ENCODE data around the gene AEBP1.

Gene AEBP1

DNA sequence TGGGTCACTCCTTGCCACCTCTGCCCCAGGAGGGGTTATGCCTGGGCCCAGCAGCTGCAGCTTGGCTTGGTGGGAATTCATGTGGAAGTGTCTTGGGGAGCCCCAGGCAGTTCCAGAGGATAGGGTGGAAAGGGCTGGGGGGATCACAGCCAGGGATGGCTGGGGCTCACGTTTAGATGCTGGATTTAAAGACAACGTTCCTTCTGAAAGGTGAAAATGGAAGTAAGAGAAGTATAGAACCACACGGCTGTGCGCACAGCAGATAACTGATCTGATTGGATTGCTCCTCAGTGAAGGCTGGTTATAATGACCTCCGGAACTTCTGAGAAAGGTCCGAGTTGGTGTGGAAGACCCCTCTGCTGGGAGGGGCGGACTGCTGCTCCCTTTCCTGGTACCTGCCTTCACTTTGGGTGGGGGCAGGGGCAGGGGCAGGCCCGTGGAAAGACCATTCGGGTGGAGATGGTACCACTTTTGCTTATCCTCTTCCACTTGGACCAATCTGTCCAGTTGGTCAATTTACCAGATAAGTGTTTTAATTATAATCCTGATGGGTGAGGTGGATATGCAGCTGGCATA, 44.9 kb downstream of the AEBP1 start:
- in situ Hi-C loops (cut with MboI; ENCODE audit: low sequenced_read_pairs): no loop called here
- Histone ChIP-seq H3K36me3 (replicated peaks) (no peaks in the 10 kb centered on the region), H3K4me1 (no peaks in the 10 kb centered on the region), H3K9me3 (no peaks in the 10 kb centered on the region), H3K27me3 (ENCODE audit: low read depth) (no peaks in the 10 kb centered on the region), H3K4me3 (no peak overlapping the region)
- no peak for DNase-seq (ENCODE audit: low spot score in 2 of 2)

DNA sequence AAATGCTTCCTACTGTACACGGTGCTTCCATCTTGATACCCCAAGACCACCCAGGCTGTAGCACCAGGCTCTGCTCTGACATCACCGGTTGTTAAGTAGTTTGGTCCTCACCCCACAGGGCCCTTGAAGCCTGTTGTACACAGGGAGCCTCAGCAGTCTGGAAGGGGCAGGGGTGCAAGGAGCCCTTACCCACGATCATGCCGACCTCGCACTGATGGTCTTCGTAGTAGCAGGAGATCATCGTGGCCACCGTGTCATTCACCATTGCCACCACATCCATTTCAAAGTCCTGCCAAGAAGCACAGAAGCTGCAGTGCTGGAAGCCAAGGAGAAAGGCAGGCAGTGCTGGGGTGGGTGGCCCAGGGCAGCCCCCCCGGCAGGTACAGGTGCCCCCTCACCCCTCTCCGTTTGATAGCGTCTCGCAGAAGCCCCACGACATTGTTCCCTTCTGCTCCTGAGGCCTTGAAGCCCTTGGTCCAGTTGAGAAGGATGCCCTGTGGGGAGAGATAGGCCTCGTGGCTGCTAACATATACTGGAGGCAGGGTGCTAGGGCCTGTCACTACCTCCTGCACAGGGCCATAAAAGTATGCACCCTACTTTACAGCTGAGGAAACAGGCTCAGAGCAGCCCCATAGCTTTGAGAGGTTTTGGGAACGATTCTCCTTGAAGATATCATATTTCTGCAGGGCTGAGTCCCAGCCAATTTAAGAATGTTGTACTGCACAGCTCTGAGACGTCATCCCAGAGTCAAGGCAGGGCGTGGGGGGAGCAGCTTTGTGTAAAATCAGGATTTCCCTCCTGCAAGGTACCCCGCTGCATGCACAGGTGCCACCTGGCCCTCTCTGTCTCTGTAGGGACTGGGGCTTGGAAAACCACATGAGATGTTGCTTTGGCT, 45.7 kb downstream of the AEBP1 start:
- Histone ChIP-seq H3K4me1 (no peaks in the 10 kb centered on the region), H3K9me3 (no peaks in the 10 kb centered on the region), H3K4me3 (no peak overlapping the region), H3K36me3 (replicated peaks) (no peaks in the 10 kb centered on the region), H3K27me3 (ENCODE audit: low read depth) (no peaks in the 10 kb centered on the region)
- in situ Hi-C loops (cut with MboI; ENCODE audit: low sequenced_read_pairs): no loop called here
- no peak for DNase-seq (ENCODE audit: low spot score in 2 of 2)

DNA sequence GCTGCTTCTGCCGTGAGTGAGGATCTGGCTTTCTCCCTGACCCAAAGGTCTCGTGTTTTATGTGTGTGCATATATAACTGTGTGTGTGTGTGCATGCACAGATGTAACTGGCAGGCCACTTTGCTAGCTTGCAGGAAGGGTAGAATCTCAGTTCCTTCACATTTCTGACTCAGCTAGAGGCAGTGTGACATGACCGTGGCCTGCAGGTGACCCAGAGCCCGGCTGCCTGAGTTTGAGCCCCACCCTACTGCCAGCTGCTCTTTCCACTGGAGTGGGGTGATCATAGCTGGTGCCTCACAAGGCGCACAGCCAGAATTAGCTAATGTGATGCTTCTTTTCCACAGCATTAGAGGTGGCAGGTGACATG, 46.3 kb downstream of the AEBP1 start:
- no peaks in the 10 kb centered on the region for H3K27me3 ChIP-seq (ENCODE audit: low read depth)
- no peaks in the 10 kb centered on the region for H3K36me3 ChIP-seq (replicated peaks)
- in situ Hi-C loops (cut with MboI; ENCODE audit: low sequenced_read_pairs): no loop called here
- no peaks in the 10 kb centered on the region for H3K9me3 ChIP-seq
- DNase-seq (ENCODE audit: low spot score in 2 of 2): no peak
- H3K4me3 ChIP-seq: no peak overlapping the region
- H3K4me1 ChIP-seq: no peaks in the 10 kb centered on the region

DNA sequence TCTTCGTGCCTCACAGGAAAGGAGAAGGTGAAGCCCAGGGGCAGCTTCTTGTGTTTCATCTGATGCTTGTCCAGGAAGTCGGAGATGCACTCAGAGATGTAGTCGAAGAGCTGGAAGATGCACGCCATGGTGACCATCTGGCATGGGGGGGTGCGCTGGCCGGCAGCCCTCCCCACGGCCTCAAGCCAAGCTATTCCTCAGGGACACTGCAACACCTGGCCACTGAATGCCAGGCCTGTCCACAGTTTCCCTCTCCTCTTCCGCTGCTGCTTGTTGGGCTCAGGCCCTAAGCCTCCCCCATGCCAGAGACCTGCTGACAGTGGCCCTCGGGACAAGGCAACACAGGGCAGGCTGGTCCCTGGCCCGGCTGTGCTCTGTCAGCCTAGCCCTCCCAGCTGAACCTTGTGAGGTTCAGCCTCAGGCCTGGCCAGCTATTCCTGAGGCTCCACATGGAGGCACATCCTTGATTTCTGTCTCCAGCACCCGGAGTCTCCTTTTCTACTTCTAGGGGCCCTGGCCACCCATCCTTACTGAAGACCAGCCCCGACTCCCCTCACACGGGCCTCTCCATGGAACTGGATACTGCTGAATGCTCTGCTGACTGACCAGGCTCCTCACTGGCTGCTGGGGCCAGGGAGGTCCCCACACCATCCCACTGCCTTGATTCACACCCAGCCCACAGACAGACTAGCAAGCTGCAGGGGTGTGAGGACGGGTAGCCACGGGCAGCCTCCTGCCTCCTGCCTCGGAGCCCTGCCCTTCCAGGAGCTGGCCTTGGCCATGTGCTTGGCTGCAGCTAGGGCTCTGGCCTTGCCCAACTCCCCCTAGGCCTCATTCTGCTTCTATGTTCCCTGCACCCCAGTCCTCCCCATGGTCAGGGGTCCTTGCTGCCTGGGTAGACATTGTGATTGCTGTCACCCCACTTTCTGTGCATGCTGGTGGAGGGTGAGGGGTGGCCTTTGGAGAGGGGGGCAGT, 47.1 kb downstream of the AEBP1 start:
- no peak for DNase-seq (ENCODE audit: low spot score in 2 of 2)
- no peaks in the 10 kb centered on the region for H3K36me3 ChIP-seq (replicated peaks)
- H3K4me3 ChIP-seq: no peak overlapping the region
- H3K9me3 ChIP-seq: no peaks in the 10 kb centered on the region
- no peaks in the 10 kb centered on the region for H3K4me1 ChIP-seq
- H3K27me3 ChIP-seq (ENCODE audit: low read depth): no peaks in the 10 kb centered on the region
- in situ Hi-C loops (cut with MboI; ENCODE audit: low sequenced_read_pairs): no loop called here

DNA sequence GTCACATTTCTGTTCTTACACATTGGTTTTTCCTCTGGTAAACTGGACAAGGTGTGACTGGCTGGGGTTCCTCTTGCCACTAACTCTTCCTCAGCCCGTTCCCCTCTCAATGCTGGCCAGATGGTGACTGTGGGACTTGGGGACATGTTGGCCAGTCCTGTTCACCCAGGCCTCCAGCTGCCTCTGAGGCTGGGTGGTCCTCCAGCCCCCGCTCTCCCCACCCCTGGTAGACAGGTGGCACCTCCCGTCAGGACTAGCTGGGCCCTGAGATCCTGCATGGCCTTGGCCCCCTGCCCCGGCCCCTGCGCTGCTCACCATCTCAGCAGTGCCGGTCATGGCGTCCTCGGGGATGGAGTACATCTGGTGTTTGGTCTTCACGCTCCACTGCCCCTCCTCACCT, 47.8 kb downstream of the AEBP1 start:
- in situ Hi-C loops (cut with MboI; ENCODE audit: low sequenced_read_pairs): no loop called here
- no peaks in the 10 kb centered on the region for H3K4me1 ChIP-seq
- H3K9me3 ChIP-seq: no peaks in the 10 kb centered on the region
- H3K27me3 ChIP-seq (ENCODE audit: low read depth): no peaks in the 10 kb centered on the region
- no peak for DNase-seq (ENCODE audit: low spot score in 2 of 2)
- no peaks in the 10 kb centered on the region for H3K36me3 ChIP-seq (replicated peaks)
- H3K4me3 ChIP-seq: no peak overlapping the region

DNA sequence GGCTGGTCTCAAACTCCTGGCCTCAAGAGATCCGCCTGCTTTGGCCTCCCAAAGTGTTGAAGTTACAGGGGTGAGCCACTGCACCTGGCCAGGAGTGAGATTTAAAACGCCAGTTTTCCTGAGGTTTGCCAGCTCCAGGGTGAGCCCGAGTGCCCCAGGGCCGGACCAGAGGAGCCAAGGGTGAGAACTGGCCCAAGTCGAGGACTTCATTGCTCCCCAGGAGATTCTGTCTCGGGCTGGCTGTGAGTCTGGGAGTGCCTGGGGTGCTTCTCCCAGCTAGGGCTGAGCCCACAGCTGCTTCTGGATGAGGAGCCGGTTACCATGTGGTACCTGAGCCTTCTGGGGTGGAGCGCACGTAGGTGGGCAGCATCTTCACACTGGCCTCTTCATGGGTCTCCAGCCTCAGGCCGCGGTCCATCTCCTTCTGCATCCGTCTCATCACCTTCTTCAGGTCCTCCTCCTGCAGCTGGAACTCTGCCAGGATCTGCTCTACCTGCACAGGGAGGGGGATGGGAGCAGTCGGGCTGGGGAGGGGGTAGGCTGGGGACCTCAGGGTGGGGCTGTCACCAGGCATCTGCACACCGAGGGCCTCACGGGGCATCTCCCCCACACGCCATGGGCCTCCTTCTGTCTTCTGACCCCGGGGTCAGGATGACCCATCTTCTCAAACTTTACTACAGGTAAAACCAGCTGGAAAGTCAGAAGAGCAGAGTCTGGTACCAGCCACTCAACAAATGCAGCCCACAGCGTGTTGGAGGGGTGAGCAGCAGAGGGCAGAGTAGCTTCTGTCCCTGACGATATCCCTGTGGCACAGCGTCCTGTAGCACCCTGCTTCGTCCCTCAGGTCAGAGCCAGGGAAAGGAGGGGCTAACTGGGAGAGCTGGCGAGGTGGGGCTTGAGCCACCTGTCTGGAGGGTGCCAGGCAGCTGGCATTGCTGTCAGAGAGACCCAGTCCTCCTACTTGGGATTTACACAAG, 49.1 kb downstream of the AEBP1 start:
- Histone ChIP-seq H3K4me3 (no peak overlapping the region), H3K27me3 (ENCODE audit: low read depth) (no peaks in the 10 kb centered on the region), H3K4me1 (no peaks in the 10 kb centered on the region), H3K36me3 (replicated peaks) (no peaks in the 10 kb centered on the region), H3K9me3 (no peaks in the 10 kb centered on the region)
- no peak for DNase-seq (ENCODE audit: low spot score in 2 of 2)
- in situ Hi-C loops (cut with MboI; ENCODE audit: low sequenced_read_pairs): no loop called here

DNA sequence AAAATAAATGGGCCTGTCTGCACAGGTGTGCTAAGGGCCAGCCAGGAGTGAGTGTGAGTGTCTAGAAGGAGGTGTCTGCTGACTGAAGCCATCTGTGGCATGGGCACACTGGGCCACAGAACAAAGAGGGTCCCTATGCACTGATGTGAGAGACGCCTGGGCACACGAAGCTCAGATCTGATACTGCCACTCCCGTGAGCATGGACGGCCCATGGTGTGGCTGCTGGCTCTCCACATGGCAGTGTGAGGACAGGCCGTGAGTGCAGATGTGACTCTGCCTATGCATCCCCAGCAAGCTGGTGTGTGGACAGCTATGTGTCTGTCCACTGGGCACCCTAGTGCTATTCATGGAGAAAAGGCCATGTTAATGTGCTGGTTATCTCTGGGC, 49.8 kb downstream of the AEBP1 start:
- no peak for DNase-seq (ENCODE audit: low spot score in 2 of 2)
- in situ Hi-C loops (cut with MboI; ENCODE audit: low sequenced_read_pairs): no loop called here
- no peaks in the 10 kb centered on the region for H3K9me3 ChIP-seq
- H3K4me1 ChIP-seq: no peaks in the 10 kb centered on the region
- H3K4me3 ChIP-seq: no peak overlapping the region
- no peaks in the 10 kb centered on the region for H3K27me3 ChIP-seq (ENCODE audit: low read depth)
- H3K36me3 ChIP-seq (replicated peaks): no peaks in the 10 kb centered on the region

DNA sequence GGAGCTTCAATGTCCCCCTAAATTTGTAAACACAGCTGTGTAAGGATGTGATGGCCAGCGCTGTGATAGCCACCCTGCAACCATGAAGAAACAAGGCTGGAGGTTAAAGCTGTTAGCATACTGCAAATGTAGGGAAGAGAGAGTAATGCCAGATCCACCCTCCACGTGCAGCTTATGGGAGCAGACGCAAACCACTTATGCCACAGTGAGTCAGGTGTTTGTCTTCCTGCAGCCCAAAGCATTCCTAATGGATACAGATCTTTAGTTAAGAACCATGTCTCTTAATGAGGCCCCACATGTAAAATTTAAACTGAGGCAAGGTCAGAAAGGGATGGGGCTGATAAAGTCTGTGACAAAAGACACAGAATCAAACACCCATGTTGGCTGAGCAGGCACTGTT, 50.6 kb downstream of the AEBP1 start:
- no peaks in the 10 kb centered on the region for H3K4me1 ChIP-seq
- in situ Hi-C loops (cut with MboI; ENCODE audit: low sequenced_read_pairs): no loop called here
- DNase-seq (ENCODE audit: low spot score in 2 of 2): no peak

DNA sequence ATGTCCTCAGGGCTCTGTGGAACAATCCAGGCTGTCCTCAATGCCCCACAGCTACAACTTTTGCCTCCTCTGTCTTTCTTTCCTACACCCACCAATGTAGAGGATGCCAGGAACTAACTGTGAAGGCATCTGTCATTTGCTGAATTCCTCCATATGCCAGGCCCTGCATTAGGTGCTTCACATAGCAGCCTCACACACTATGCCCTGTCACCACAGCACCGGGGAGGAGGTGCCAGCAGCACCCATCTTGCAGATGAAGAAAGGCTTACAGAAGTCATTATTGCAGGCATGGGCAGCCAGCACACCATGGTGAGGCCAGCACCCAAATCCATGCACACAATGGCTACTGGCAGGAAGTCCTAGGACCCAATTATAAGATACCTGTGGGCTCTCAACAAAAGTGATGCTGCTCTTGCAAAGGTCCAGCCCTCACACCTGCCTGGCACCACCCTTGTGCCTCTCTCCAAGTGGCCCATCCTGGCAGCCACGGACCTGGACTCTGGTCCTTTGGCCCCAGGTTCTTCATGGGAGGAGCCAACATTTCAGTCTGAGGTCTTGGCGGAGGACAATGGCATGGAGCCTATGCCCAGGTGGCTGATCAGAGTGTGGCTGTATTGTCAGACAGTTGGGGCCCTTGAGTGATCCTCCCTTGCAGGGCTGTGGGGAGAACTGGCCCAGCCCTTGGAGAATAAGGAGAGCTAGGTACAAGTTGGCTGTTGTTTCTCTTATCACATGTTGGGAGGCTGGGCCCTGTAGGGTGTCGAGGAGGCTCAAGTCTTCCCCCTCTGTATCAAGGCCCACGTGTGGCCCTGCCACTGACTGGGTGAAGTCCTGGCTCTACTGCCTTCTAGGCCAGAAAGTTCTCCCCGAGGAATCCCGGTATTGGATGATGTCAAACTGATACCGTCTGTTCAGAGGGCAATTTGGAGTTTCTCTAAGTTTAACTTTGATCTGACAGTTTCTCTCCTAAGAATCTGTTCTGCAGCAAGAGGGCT, 51.3 kb downstream of the AEBP1 start:
- Histone ChIP-seq H3K9me3 (no peaks in the 10 kb centered on the region), H3K4me1 (no peaks in the 10 kb centered on the region), H3K36me3 (replicated peaks) (no peaks in the 10 kb centered on the region), H3K27me3 (ENCODE audit: low read depth) (no peaks in the 10 kb centered on the region), H3K4me3 (no peak overlapping the region)
- in situ Hi-C loops (cut with MboI; ENCODE audit: low sequenced_read_pairs): no loop called here
- no peak for DNase-seq (ENCODE audit: low spot score in 2 of 2)

More for the DNA sequence above, 50.6 kb downstream of the AEBP1 start:
- Histone ChIP-seq H3K27me3 (ENCODE audit: low read depth) (no peaks in the 10 kb centered on the region), H3K9me3 (no peaks in the 10 kb centered on the region), H3K36me3 (replicated peaks) (no peaks in the 10 kb centered on the region), H3K4me3 (no peak overlapping the region)

DNA sequence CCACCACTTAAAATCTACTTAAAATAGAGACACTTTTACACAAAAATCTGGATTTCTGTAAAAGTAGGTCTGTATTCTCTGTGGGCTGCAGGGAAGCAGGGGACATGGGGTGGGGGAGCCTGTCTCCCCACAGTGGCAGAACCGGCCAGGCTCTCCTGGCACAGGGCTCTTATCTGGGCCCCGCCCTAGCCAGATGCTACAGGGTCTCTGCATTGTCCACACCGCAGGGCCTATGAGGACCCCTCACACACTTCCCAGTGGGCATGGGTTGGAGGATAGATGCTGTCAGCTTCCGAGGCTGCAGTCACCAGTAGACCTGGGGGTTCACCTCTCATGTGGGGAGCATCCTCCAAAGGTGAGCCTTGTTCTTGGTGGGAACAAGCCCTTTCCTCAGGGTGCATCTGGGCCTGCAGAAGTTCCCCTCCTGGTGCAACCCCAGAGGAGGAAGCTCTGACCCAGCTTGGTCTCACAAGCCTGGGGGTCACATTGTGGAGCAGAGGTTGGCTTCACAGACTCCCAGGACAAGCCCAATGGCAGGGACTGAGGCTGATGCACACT, 52.4 kb downstream of the AEBP1 start:
- no peak overlapping the region for H3K4me3 ChIP-seq
- no peaks in the 10 kb centered on the region for H3K9me3 ChIP-seq
- H3K27me3 ChIP-seq (ENCODE audit: low read depth): 0 out of 2 replicates have a peak, but pooled peaks cover 4% of the 10 kb centered on the region
- in situ Hi-C loops (cut with MboI; ENCODE audit: low sequenced_read_pairs): no loop called here
- no peaks in the 10 kb centered on the region for H3K36me3 ChIP-seq (replicated peaks)
- no peak for DNase-seq (ENCODE audit: low spot score in 2 of 2)
- H3K4me1 ChIP-seq: no peaks in the 10 kb centered on the region

DNA sequence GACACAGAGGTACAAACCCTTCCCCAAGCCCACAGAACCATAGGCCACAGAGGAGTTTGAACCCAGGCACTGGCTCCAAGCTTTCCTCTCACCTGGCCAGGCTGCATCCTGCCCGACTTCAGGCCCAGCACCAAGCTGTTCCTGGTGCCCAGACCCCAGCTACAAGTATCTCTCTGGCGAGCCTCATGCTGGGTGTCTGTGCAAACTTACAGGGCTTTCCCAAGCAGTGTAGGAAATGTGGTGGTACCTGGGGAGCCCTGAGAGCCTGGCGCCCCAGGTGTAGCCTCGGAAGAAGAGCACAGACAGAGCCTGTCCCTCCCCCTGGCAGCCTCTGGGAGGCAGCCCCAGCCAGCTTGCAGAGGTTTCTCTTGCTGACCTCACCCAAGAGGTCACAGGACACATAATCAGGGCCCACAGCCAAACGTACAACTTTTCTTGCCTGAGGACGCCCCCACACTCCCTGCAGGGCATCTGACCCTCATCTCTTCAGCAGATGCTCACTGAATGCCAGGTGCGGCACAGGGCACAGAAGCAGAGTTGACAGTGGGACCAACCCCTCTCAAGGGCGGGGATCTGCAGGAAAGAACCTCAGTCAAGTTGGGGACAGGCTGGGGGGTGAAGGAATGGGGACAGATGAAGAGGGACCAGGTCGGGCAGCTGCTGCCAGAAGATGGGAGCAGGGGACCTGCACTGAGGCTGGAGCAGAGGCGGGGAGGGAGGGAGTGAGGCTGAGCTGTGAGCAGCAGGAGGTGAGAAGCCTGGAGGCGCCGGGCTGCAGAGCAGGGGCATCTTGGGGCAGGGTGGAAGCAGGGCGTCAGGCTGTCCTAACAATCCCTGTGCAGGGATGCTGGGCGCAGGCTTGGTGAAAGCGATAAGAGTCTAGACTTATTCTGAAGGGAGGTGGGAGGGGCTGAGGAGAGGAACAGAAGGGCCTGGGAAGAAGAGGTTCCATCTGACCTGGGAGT, 53.3 kb downstream of the AEBP1 start:
- in situ Hi-C loops (cut with MboI; ENCODE audit: low sequenced_read_pairs): no loop called here
- no peak for DNase-seq (ENCODE audit: low spot score in 2 of 2)

More for the DNA sequence above, 53.3 kb downstream of the AEBP1 start:
- Histone ChIP-seq H3K9me3 (no peaks in the 10 kb centered on the region), H3K27me3 (ENCODE audit: low read depth) (0 out of 2 replicates have a peak, but pooled peaks cover 4% of the 10 kb centered on the region), H3K4me1 (no peaks in the 10 kb centered on the region), H3K4me3 (no peak overlapping the region), H3K36me3 (replicated peaks) (no peaks in the 10 kb centered on the region)
